ENCODE results near the gene PTPA.

GRCh38 chr9:129102095-129102525 lies 9.1 kb upstream of the PTPA start:
- TF ChIP-seq CTCF (tag by site-specific recombination; IDR thresholded peaks at IDR 0.05) (no peak), ZNF324 (tag by site-specific recombination; IDR thresholded peaks at IDR 0.05) (no peak), ZEB2 (tag by site-specific recombination; IDR thresholded peaks at IDR 0.05) (no peak), YY1 (tag by site-specific recombination; IDR thresholded peaks at IDR 0.05) (no peak), ZNF239 (tag by site-specific recombination; IDR thresholded peaks at IDR 0.05) (no peak), MEIS1 (CRISPR knock-in tag; IDR thresholded peaks at IDR 0.05; ENCODE audit: borderline replicate concordance) (no peak), KLF1 (tag by site-specific recombination; IDR thresholded peaks at IDR 0.05) (no peak), ZNF549 (tag by site-specific recombination; IDR thresholded peaks at IDR 0.05) (no peak), ZNF391 (tag by site-specific recombination; IDR thresholded peaks at IDR 0.05; ENCODE audit: borderline replicate concordance, low read depth) (no peak), GLIS1 (tag by site-specific recombination; IDR thresholded peaks at IDR 0.05) (0 out of 2 replicates have a peak, but pooled peaks have one; percentile 18), SP2 (tag by site-specific recombination; IDR thresholded peaks at IDR 0.05) (no peak), TRIM28 (IDR thresholded peaks at IDR 0.05; ENCODE audit: borderline replicate concordance, low read length) (no peak), ZNF140 (tag by site-specific recombination; IDR thresholded peaks at IDR 0.05) (no peak)

All from HEK293 (cell line).